ENCODE measurements around the gene KLF12.

- TF ChIP-seq, protein P1, sequence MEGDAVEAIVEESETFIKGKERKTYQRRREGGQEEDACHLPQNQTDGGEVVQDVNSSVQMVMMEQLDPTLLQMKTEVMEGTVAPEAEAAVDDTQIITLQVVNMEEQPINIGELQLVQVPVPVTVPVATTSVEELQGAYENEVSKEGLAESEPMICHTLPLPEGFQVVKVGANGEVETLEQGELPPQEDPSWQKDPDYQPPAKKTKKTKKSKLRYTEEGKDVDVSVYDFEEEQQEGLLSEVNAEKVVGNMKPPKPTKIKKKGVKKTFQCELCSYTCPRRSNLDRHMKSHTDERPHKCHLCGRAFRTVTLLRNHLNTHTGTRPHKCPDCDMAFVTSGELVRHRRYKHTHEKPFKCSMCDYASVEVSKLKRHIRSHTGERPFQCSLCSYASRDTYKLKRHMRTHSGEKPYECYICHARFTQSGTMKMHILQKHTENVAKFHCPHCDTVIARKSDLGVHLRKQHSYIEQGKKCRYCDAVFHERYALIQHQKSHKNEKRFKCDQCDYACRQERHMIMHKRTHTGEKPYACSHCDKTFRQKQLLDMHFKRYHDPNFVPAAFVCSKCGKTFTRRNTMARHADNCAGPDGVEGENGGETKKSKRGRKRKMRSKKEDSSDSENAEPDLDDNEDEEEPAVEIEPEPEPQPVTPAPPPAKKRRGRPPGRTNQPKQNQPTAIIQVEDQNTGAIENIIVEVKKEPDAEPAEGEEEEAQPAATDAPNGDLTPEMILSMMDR (conservative IDR thresholded peaks at IDR 0.05) = no peak
- TF ChIP-seq ZFX (IDR thresholded peaks at IDR 0.05) = no peak
Measured at GRCh38 chr13:74135326-74136083, 1.3 kb upstream of the KLF12 start.
